CD4-positive, alpha-beta T cell treated with Interleukin-17A for 4 hours (primary cell): ENCODE results near the gene CORO7.
"Not testable (repeated sequence)": the region's sequence is repeated elsewhere in the genome, so short reads cannot be mapped to it uniquely, and the experiment has no call there.

ENCODE experiments used
- DNase-seq: peaks from one replicate; pipeline ENCODE4 v3.0.0-alpha.2; 2020; ENCODE audit warnings: mixed read lengths

The CORO7 gene

DNA sequence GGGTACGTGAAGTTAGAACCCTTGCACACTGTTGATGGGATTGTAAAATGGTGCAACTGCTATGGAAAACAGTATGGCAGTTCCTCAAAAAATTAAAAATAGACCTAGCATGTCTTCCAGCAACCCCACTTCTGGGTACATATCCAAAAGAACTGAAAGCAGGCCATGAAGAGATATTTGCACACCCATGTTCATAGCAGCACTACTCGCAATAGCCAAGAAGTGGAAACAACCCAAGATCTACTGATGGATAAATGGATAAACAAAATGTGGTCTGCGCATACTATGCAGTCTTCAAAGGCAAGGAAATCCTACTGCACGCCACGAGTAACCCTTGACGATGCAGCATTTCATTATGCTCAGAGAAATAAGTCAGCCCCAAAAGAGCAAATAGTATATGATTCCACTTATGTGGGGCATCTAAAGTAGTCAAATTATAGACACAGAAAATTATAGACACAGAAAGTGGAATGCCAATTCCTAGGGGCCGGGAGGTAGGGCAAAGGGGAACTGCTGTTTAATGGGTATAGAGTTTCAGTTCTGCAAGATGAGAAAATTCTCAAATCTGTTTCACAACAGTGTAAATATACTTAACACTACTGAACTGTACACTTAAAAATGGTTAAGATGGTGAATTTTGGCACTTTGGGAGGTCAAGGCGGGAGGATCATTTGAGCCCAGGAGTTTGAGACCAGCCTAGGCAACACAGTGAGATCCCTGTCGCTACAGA lies 17.2 kb downstream of the CORO7 start:
- no peak for DNase-seq

DNA sequence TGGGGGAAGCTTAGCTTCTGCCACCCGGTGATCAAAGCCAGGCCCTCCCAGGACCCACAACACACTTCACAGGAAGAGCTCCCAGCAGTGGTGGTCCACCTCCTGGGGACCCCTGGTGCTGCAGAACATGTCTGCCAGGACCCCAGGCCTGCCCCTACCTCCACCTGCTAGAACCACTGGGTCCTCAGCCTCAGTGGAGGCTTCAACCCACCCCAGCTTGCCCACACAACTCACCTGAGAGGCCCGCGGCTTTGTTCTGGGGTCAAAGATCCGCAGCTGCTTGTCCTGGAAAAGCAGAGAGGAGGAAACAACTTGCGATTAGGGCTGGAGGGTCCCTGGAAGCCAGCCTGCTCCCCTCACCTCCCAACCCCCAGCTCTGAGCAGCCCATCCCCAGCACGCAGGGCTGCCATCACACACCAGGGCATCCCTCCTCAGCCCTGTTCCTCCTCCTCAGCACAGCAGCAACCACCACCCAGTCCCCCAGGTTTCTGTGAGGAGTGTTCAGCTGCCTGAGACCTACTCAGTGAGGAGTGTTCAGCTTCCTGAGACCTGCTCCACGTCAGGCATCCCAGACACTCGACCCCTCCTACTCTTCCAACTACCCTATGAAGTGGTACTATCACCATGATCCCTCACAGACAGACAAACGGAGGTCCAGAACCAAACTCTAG lies 21.2 kb downstream of the CORO7 start:
- no peak for DNase-seq

DNA sequence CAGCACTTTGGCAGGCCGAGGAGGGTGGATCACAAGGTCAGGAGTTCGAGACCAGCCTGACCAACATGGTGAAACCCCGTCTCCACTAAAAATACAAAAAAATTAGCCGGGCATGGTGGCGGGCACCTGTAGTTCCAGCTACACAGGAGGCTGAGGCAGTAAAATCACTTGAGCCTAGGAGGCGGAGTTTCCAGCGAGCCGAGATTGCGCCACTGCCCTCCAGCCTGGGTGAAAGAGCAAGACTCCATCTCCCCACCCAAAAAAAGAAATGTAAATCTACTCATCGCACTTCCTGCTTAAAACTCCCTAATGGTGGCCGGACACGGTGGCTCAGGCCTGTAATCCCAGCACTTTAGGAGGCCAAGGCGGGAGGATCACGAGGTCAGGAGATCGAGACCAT lies 22.5 kb downstream of the CORO7 start:
- DNase-seq = not testable (repeated sequence)

DNA sequence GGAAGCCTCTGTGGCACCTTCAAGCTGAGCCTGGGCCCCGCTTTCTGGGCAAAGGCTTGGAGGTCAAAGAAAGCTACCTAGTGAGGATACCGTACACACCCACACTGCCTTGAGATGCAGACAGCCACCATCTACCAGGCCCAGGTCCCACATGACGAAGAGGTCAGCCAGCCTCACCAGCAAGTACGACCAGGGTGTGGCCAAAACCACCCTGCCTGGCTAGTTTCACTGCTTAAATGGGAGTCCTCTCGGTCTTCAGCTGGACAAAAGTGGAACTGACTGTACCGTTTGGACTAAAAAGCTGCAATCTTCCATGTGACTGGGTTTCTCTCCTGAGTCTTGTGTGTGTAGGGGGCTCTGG lies 23.2 kb downstream of the CORO7 start:
- DNase-seq = no peak

DNA sequence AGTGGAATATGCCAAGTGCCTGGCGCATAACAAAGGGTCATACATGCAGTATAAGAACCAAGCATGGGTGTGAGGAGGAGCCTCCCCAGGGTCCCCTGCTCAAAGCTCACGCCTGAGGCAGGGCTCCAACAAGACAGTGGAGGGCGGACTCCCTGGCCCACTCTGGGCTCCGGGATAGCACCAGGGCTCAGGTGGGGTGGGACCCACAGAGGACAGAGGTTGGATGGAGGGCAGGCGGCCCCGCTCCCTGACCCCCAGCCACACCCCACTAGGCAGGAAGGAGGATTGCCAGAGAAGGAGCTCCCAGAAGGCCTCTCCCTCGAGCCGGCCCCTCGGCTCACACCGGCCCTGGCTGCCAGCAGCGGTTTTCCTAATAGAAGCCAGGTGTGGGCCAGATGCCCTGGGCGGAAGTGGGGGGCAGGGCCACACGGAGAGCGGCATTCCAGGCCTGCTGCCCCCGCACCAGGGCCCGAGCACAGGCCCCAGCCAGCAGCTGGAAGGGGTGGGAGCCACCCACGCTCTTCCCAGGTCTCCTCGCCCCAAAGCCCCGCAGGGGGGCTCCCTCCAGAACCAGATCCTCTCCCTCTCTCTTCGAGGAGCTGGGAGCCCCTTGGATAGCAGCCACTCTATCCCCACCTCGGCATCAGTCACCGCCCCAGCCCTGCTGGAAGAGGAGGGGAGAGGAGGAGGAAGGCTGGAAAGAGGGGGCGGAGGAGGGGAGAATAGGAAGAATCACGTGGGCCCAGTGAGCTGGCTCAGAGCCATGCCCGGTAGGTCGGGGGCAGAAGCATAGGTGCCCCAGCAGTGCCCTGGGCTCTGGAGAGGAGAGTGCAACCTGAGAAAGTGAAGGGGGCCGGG lies 23.8 kb downstream of the CORO7 start:
- DNase-seq = no peak

DNA sequence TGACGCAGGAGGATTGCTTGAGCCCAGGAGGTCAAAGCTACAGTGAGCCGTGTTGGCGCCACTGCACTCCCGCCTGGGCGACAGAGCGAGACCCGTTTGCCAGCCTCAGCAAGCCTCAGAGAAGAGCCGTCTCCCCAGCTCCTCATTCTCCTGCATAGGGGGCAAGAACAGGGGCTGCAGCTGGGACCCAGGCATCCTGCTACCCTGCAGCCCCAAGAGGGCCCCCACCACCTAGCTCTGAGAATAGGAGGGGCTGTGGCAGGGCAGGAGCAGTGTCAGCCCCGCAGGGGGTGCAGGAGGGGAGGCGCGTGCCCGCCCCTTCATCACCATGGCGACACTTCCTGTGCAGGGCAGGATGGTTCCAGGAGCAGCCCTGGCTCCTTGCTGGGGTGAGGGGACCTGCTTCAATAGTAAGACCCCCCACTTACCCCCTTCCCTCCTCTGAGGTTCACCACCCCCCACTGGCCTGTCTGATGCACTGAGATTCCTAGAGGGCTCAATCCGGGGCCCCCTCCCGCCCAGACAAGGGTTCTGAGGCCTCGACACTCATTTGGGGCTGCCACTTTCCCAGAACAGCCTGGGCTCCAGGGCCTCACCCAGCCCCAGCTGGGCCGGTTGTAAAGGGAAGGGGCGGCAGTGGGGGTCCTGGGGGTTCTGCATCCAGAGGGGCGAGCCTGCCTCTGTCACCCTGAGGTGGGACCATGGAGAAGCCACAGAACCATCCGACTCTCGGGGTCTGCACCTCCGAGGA lies 24.6 kb downstream of the CORO7 start:
- no peak for DNase-seq

DNA sequence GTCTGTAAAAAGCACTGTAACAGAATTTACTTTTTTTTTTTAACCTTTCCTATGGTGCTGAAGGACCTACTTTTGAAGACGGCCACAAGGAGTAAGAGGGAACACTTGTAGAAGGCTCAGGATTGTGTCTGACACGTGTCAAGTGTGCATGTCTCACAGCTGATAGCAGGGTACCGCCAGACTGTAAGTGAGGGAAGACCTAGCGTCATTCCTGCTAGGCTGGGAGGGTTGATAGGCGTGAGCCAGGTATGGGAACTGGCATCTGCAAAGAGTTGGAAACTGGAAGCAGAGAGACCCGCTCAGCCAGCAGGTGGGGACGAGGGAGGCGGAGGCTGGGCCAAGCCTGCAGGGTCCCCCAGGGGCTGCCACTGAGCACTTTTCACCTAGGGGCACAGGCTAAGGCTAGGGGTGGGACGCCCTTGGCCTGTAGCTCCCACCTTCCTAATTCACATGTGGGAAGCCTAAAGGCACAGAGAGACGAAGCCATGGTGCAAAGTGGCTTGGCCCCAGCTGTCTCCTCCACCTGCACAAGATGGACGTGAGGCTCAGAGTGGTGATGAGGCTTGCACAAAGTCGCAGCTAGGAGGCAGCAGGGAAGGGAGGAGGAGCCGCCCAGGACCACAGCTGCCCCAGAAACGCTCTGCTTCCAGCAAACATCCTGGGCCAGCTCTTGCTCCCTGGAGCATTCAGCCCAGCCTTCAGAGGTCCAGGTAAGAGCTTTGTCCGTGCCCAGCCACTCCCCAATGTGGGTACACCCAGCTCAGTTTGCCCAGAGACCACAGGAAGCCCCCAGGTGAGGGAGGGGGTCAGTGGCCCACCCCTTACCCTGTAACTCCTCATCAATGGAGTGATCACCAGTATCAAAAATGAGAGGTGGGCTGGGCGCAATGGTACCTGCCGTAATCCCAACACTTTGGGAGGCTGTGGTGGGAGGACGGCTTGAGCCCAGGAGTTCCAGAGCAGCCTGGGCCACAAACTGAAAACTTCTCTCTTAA lies 25.8 kb downstream of the CORO7 start:
- no peak for DNase-seq

DNA sequence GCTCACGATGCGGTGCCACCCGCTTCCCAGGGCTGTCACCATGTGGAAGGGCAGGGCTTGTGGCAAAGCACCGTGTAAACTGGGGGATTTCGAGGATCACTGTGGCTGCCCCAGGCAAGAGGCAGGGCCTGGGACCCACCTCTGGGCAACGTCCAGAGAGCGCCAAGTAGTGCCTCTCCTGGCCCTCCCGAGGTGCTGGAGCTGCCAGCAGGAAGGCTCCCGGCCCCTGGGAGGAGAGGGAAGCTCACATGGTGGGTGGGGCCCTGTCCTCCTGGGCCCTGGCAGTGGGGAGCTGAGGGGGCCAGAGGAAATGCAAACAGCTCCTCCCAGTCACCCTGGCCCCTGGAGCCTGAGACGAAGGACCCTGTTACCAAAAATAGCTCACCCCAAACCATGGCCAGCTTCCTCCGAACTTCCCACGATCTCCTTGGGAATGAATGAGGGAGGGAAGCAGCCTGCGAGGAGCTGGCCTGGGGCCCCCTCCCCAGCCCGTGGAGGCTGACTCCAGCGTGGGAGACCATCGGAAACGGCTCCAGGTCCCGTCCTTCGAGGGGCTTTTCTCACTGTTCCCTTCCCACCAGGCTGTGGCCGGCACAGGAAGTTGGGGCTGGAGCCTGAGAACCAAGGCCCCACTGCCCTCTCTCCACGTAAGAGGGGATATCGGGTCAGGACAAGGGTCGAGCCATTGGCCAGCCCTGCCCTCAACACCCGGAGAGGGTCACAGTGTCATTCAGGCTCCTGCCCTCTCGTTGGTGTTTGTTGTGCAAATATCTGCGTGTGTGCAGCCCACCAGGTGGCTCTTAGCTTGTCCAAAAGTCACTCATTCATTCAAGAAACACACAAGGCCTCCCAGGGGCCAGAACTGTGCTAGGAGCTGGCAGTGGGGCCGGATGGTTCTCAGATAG lies 27.1 kb downstream of the CORO7 start:
- no peak for DNase-seq

DNA sequence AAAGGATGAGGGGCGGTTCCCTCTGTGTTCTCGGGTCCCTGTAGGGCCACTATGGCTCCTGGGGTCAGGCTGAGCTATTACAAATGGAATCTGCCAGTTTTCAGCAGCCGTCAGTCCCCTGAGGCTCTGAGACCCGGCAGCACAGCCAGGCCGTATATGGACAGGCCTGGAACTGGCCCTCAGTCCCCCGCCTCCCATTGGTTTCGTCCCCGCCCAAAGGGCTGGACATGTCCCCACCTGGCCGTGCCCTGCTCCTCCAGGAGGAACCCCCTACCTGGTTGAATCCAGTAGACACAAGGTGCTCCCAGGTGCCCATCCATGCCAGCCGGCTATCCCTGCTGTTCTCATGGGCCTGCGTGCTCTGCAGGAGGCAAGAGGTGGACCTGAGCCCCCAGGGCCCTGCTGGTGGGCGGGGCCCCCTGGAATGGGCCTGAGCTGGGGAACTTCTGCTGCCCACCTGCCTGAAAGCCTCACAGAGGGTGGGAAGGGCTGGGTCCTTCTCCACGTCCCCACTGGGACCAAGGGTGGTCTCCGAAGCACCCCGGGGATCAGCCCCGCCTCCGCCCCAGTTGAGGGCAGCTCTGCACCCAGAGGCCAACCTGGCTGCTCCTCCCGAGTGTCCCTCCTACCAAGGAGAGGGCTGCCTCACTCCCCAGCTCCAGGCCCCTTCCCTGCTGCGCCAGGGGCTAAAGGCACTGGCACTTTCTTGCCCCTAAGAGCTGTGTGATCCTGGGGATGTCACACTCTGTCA lies 27.9 kb downstream of the CORO7 start:
- DNase-seq = no peak

DNA sequence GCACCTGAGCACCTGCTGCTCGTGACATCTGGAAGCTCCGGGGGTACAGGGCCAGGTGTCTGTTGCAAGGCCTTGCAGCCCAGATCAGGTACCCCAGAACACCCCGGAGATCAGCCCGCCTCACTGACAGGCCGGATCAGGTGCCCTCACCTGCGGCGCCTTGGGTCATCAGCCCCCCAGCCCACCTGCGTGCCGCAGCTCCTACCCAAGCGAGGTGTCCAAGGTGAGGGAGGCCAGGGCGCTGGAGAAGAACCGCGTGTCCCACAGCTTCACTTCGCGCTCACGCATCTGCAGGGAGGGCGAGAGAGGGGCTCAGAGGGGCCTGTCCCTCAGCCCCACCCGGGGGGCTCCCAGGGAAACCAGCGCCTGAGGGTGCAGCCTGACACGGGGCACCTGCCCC lies 28.6 kb downstream of the CORO7 start:
- no peak for DNase-seq

DNA sequence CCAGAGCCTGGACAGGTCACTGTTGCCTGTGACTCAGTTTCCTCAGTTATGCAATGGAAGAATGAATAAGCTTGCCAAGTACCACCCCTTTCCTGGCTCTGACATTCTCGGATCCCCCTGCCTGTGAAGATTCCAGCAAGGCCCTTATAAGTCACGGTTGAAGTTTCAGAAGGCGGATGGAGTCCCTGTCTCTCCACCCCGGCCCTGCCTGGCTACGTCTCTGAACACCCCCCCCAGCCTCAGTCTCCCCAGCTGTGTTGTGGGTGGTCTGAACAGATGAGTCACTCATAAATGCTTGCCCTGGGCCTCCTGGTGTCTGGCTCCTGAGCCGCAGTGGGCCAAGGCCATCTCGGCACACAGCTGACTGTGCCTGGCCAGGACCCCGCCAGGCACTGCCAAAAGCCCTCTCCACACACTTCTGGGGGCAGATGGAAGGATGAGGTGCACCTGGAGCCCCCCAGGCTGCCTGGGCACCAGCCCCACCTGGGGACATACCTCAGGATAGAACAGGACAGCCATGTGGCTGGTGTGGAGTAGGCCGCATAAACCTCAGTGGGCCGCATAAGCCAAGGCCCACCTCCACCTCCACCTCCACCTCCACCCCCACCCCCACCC lies 29.3 kb downstream of the CORO7 start:
- DNase-seq = no peak

DNA sequence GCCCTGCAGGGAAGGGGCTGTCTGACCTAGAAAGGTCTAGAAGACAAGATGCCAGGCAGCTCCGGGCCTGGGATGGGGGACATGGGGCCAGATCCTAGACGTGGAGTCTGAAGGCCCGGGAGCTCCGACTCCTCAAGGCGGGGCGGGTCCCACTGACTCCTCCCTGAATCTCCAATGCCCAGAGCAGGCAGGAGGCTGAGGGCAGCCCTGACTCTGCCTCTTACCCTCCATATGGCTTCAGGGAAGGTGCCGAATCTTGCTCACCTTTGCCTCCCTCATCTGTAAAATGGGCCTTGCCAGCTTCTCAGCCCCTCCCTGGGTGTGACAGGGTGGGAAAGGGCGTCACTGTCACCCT lies 30.0 kb downstream of the CORO7 start:
- no peak for DNase-seq

DNA sequence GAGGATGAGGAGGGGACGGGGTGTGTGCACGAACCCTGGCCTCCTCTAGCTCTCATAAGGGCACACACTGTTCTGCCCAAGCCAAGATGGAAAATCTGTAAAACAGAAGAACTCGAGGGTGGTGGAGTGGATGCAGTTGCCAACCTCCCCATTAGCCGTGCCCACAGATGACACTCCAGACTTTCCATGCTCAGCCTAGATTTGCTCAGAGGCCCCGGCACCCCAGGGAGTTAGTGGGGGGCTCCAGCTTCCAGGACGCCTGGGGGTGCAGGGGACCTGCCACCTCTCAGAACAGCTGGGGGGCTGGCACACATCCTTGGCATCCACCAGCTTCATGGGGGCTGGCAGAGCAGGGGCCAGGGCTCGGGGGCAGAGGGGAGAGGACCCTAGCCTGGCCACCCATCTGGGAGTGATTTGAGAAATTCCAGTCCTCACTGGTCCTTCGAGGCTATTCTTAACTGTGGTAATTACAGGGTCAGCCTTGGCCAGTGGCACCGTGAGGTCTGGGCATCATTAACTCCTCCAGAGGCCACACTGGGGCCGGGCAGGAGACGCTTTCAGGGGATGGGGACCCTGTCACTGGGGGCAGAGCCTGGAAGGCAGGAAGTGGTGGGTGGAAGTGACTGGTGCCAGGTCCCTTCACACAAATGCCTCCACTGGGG lies 30.5 kb downstream of the CORO7 start:
- DNase-seq = no peak

DNA sequence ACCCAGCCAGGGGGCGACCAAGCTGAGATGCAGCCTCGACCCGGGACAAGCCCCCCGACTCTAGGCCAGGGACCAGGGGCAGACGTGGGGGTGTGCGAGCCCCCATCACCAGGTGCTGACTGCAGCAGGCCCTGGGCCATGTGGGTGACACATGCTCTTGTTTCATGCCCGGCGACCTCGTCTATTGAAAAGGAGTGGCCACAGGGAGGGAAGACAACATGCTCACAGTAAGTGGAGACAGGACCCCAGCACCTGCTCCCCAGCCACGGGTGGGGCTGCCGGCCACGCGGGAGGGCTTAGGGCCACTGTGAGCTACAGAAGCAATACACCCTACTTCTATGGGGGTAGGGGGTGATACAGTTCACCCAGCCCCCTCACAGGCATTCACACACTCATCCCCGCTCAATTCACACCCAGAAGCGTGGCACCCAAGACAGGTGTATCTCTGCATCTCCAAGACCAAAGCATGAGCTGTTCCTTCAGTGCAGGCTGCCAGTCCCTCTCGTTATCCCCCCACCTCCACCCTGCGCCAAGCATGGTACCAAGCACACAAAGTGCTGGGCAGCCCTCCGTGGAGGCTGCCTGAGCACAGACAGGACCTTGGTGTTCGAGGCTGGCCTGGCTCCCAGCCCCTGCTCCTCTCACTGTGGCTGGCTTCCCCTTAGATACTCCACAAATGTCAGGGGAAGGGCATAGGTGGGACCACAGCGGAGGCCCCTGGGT lies 31.2 kb downstream of the CORO7 start:
- no peak for DNase-seq

DNA sequence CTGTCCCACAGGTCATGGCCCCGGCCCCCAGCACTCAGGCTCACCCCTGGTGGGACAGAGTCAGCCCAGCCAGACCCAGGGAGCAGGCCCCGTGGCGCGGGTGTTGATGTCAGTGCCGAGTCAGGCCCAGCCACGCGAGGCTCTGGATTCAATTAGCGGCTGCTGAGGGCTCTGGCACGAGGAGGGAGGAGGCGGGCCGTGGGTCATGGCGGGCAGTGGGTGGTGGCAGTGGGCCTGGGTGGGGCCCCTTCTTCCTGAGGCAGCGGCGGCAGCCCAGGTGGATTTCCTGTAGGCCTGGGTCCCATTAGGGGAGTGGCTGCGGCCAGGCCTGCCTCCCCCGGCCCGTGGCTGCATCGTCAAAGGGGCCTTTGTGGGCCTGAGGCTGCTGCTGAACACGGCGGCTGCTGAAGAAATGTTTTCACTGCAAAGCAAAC lies 31.9 kb downstream of the CORO7 start:
- DNase-seq = no peak

DNA sequence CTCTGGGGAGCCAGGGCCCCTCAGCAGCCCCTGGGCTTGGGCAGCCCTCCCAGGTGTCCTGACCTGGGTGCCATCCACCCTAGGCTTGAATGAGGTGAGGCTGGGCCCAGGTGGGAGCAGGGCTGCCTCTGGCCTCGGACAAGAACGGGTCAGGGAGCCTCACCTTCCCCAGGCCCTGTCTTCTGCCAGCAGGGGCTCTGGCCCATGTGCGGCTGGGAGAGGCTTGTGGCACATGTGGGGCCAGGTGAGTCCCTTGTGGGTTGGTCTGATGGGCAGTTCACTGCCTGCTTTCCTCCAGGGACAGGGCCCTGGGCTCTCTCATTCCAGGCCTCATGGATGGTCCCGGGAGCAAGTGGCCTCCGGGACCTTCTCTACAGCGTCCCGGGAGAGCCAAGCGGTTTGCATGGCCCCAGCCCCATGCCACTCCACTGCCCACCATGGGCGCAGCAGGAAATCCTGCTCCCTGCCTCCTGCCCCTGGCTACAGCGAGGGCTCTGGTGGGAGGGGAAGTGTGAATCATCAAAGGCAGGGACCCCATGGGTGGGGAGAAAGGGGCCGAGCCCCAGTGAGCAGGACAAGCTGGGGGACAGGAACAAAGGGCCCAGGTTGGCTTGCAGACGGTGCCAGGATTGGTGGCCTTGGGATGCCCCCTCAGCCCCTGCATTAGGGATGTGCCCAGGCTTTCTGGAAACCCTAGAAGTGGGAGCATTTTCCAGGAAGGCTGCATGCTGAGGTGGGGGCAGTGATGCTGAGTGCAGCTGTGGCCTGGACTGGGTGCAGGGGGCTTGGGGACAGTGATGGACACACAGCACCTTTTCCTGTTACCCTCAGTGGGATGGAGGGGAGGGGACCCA lies 32.6 kb downstream of the CORO7 start:
- DNase-seq = no peak

DNA sequence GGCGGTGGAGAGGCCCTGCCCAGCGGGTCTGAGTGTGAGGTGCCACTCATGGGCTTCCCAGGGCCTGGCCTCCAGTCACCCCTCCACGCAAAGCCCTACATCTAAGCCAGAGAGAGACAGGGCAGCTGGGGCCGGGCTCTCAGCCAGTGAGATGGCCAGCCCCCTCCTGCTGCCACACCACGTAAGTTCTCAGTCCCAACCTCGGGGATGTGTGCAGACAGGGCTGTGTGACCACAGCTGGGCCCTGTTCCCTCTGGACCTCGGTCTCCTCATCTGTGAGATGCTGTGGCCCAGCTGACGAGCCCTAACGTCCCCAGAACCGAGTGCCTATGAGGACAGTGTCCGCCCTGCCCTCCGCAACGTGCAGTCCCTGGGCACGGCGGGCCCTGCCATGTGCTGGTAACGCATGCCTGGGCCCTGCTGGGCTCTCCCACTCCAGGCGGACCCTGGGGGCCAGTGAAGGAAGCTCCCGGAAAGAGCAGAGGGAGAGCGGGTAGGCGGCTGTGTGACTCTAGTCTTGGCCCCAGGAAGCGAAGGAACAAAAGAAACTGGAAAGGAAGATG lies 33.5 kb downstream of the CORO7 start:
- no peak for DNase-seq
